ENCODE measurements around the gene IYD.

Gene IYD

GRCh38 chr6:150377211-150377781 lies 8.5 kb downstream of the IYD start:
- H2BK120ac ChIP-seq (ENCODE audit: low read depth, low read length): no peak overlapping the region
- H3K79me2 ChIP-seq (ENCODE audit: control insufficient read depth, insufficient read depth, low read length): no peaks in the 10 kb centered on the region

GRCh38 chr6:150380256-150380655 lies 11.4 kb downstream of the IYD start:
- Histone ChIP-seq H4K5ac (ENCODE audit: low read length) (no peak overlapping the region), H3K9ac (ENCODE audit: low read length) (no peak overlapping the region), H3K4me2 (ENCODE audit: low read length) (no peak overlapping the region), H3K79me2 (ENCODE audit: control insufficient read depth, insufficient read depth, low read length) (no peaks in the 10 kb centered on the region), H2BK5ac (ENCODE audit: low read length) (no peak overlapping the region), H3K18ac (ENCODE audit: low read length) (no peak overlapping the region), H3K56ac (ENCODE audit: low read length) (no peak overlapping the region), H3K4ac (ENCODE audit: low read depth, low read length) (no peak overlapping the region), H3K36me3 (ENCODE audit: control insufficient read depth, insufficient read depth, low read length) (no peaks in the 10 kb centered on the region), H3K4me1 (ENCODE audit: control insufficient read depth, low read depth, low read length) (no peaks in the 10 kb centered on the region), H2BK120ac (ENCODE audit: low read depth, low read length) (no peak overlapping the region), H3K23ac (ENCODE audit: low read length) (no peak overlapping the region), H2BK15ac (replicated peaks; ENCODE audit: low read depth) (no peak overlapping the region), H3K27ac (ENCODE audit: low read depth, low read length) (no peak overlapping the region), H4K8ac (ENCODE audit: low read depth, low read length) (no peak overlapping the region), H2AK5ac (ENCODE audit: low read length) (no peak overlapping the region), H3K79me1 (ENCODE audit: low read length) (no peaks in the 10 kb centered on the region), H3K4me3 (ENCODE audit: low read length) (no peak overlapping the region), H3K27me3 (ENCODE audit: insufficient read depth, low read length, poor library complexity) (no peaks in the 10 kb centered on the region)
- DNase-seq: no peak
- no CpG with 5 or more reads among the region's 1 CpG for WGBS (ENCODE audit: extremely low coverage, insufficient coverage, low lambda C conversion rate)

More at GRCh38 chr6:150377211-150377781, 8.5 kb downstream of the IYD start:
- peak; percentile 68 for DNase-seq
- H3K23ac ChIP-seq (ENCODE audit: low read length): no peak overlapping the region
- no peak overlapping the region for H3K4me2 ChIP-seq (ENCODE audit: low read length)
- no peak overlapping the region for H3K4me3 ChIP-seq (ENCODE audit: low read length)
- no peaks in the 10 kb centered on the region for H3K36me3 ChIP-seq (ENCODE audit: control insufficient read depth, insufficient read depth, low read length)
- H3K27ac ChIP-seq (ENCODE audit: low read depth, low read length): no peak overlapping the region
- no CpG with 5 or more reads among the region's 4 CpGs for WGBS (ENCODE audit: extremely low coverage, insufficient coverage, low lambda C conversion rate)
- H3K9ac ChIP-seq (ENCODE audit: low read length): no peak overlapping the region
- no peak overlapping the region for H2BK5ac ChIP-seq (ENCODE audit: low read length)
- H3K27me3 ChIP-seq (ENCODE audit: insufficient read depth, low read length, poor library complexity): no peaks in the 10 kb centered on the region
- H4K8ac ChIP-seq (ENCODE audit: low read depth, low read length): no peak overlapping the region
- no peak overlapping the region for H3K4ac ChIP-seq (ENCODE audit: low read depth, low read length)
- no peaks in the 10 kb centered on the region for H3K79me1 ChIP-seq (ENCODE audit: low read length)
- no peaks in the 10 kb centered on the region for H3K4me1 ChIP-seq (ENCODE audit: control insufficient read depth, low read depth, low read length)
- no peak overlapping the region for H4K5ac ChIP-seq (ENCODE audit: low read length)
- no peak overlapping the region for H2AK5ac ChIP-seq (ENCODE audit: low read length)
- no peak overlapping the region for H3K56ac ChIP-seq (ENCODE audit: low read length)
- no peak overlapping the region for H3K18ac ChIP-seq (ENCODE audit: low read length)
- no peak overlapping the region for H2BK15ac ChIP-seq (replicated peaks; ENCODE audit: low read depth)

- no peak overlapping the region for H3K4me3 ChIP-seq (ENCODE audit: low read length)
- H2AK5ac ChIP-seq (ENCODE audit: low read length): no peak overlapping the region
- H3K4me2 ChIP-seq (ENCODE audit: low read length): no peak overlapping the region
- no peak overlapping the region for H2BK120ac ChIP-seq (ENCODE audit: low read depth, low read length)
- H3K27me3 ChIP-seq (ENCODE audit: insufficient read depth, low read length, poor library complexity): no peaks in the 10 kb centered on the region
- no peak for DNase-seq
- H3K4me1 ChIP-seq (ENCODE audit: control insufficient read depth, low read depth, low read length): no peaks in the 10 kb centered on the region
- H3K9ac ChIP-seq (ENCODE audit: low read length): no peak overlapping the region
- H3K36me3 ChIP-seq (ENCODE audit: control insufficient read depth, insufficient read depth, low read length): no peaks in the 10 kb centered on the region
- no peak overlapping the region for H4K8ac ChIP-seq (ENCODE audit: low read depth, low read length)
- H3K18ac ChIP-seq (ENCODE audit: low read length): no peak overlapping the region
- H3K27ac ChIP-seq (ENCODE audit: low read depth, low read length): no peak overlapping the region
- no peak overlapping the region for H3K4ac ChIP-seq (ENCODE audit: low read depth, low read length)
- H3K79me2 ChIP-seq (ENCODE audit: control insufficient read depth, insufficient read depth, low read length): no peaks in the 10 kb centered on the region
- H3K79me1 ChIP-seq (ENCODE audit: low read length): no peaks in the 10 kb centered on the region
- no CpG with 5 or more reads among the region's 4 CpGs for WGBS (ENCODE audit: extremely low coverage, insufficient coverage, low lambda C conversion rate)
- H4K5ac ChIP-seq (ENCODE audit: low read length): no peak overlapping the region
- no peak overlapping the region for H2BK5ac ChIP-seq (ENCODE audit: low read length)
- no peak overlapping the region for H3K56ac ChIP-seq (ENCODE audit: low read length)
- H3K23ac ChIP-seq (ENCODE audit: low read length): no peak overlapping the region
- no peak overlapping the region for H2BK15ac ChIP-seq (replicated peaks; ENCODE audit: low read depth)
Measured at GRCh38 chr6:150382171-150382570, 13.4 kb downstream of the IYD start.

GRCh38 chr6:150391414-150391813 lies 22.6 kb downstream of the IYD start:
- Histone ChIP-seq H4K8ac (ENCODE audit: low read depth, low read length) (no peak overlapping the region), H3K4me2 (ENCODE audit: low read length) (no peak overlapping the region), H2BK5ac (ENCODE audit: low read length) (no peak overlapping the region), H3K79me1 (ENCODE audit: low read length) (no peaks in the 10 kb centered on the region), H2BK120ac (ENCODE audit: low read depth, low read length) (no peak overlapping the region), H4K5ac (ENCODE audit: low read length) (no peak overlapping the region), H3K23ac (ENCODE audit: low read length) (no peak overlapping the region), H3K79me2 (ENCODE audit: control insufficient read depth, insufficient read depth, low read length) (no peaks in the 10 kb centered on the region), H3K56ac (ENCODE audit: low read length) (no peak overlapping the region), H2BK15ac (replicated peaks; ENCODE audit: low read depth) (no peak overlapping the region), H3K27ac (ENCODE audit: low read depth, low read length) (no peak overlapping the region), H3K18ac (ENCODE audit: low read length) (no peak overlapping the region), H3K27me3 (ENCODE audit: insufficient read depth, low read length, poor library complexity) (no peaks in the 10 kb centered on the region), H2AK5ac (ENCODE audit: low read length) (no peak overlapping the region), H3K4me1 (ENCODE audit: control insufficient read depth, low read depth, low read length) (no peaks in the 10 kb centered on the region), H3K4ac (ENCODE audit: low read depth, low read length) (no peak overlapping the region), H3K9ac (ENCODE audit: low read length) (no peak overlapping the region), H3K4me3 (ENCODE audit: low read length) (no peak overlapping the region), H3K36me3 (ENCODE audit: control insufficient read depth, insufficient read depth, low read length) (no peaks in the 10 kb centered on the region)
- no peak for DNase-seq
- WGBS (ENCODE audit: extremely low coverage, insufficient coverage, low lambda C conversion rate): no CpG with 5 or more reads among the region's 4 CpGs

GRCh38 chr6:150391890-150392289 lies 23.1 kb downstream of the IYD start:
- H3K18ac ChIP-seq (ENCODE audit: low read length): no peak overlapping the region
- H3K23ac ChIP-seq (ENCODE audit: low read length): no peak overlapping the region
- no peak overlapping the region for H3K56ac ChIP-seq (ENCODE audit: low read length)
- no peak overlapping the region for H4K8ac ChIP-seq (ENCODE audit: low read depth, low read length)
- no peak overlapping the region for H3K4me2 ChIP-seq (ENCODE audit: low read length)
- no peaks in the 10 kb centered on the region for H3K79me2 ChIP-seq (ENCODE audit: control insufficient read depth, insufficient read depth, low read length)
- no peak overlapping the region for H2AK5ac ChIP-seq (ENCODE audit: low read length)
- WGBS (ENCODE audit: extremely low coverage, insufficient coverage, low lambda C conversion rate): no CpG with 5 or more reads among the region's 3 CpGs
- H2BK15ac ChIP-seq (replicated peaks; ENCODE audit: low read depth): no peak overlapping the region
- no peak for DNase-seq
- H3K9ac ChIP-seq (ENCODE audit: low read length): no peak overlapping the region
- H4K5ac ChIP-seq (ENCODE audit: low read length): no peak overlapping the region
- no peaks in the 10 kb centered on the region for H3K79me1 ChIP-seq (ENCODE audit: low read length)
- no peaks in the 10 kb centered on the region for H3K27me3 ChIP-seq (ENCODE audit: insufficient read depth, low read length, poor library complexity)
- no peaks in the 10 kb centered on the region for H3K36me3 ChIP-seq (ENCODE audit: control insufficient read depth, insufficient read depth, low read length)
- H3K4me3 ChIP-seq (ENCODE audit: low read length): no peak overlapping the region
- H2BK5ac ChIP-seq (ENCODE audit: low read length): no peak overlapping the region
- H3K4me1 ChIP-seq (ENCODE audit: control insufficient read depth, low read depth, low read length): no peaks in the 10 kb centered on the region
- no peak overlapping the region for H2BK120ac ChIP-seq (ENCODE audit: low read depth, low read length)
- H3K4ac ChIP-seq (ENCODE audit: low read depth, low read length): no peak overlapping the region
- H3K27ac ChIP-seq (ENCODE audit: low read depth, low read length): no peak overlapping the region

Measured in mesendoderm (in vitro differentiated cells).